A172 (cell line): ENCODE data around the gene SENP5. TPM values are rescaled to one million over a fixed set of nuclear protein-coding genes. Genes with fewer than 3 reads are reported as not detected.

ENCODE experiments used
- DNase-seq: peaks from one replicate; pipeline ENCODE4 v3.0.0-alpha.2; 2015; ENCODE audit warnings: low spot score
- total RNA-seq: library from RNA; depleted of rRNA; stranded (reverse); fragments of >200 nt; shearing (Covaris generic); gene quantifications from 2 replicates; pipeline ENCODE4 v1.2.3, GENCODE V29; 2014; rRNA removed

The SENP5 gene
- total RNA-seq, 1 experiment from 2014 or later: 60.6 TPM

DNA sequence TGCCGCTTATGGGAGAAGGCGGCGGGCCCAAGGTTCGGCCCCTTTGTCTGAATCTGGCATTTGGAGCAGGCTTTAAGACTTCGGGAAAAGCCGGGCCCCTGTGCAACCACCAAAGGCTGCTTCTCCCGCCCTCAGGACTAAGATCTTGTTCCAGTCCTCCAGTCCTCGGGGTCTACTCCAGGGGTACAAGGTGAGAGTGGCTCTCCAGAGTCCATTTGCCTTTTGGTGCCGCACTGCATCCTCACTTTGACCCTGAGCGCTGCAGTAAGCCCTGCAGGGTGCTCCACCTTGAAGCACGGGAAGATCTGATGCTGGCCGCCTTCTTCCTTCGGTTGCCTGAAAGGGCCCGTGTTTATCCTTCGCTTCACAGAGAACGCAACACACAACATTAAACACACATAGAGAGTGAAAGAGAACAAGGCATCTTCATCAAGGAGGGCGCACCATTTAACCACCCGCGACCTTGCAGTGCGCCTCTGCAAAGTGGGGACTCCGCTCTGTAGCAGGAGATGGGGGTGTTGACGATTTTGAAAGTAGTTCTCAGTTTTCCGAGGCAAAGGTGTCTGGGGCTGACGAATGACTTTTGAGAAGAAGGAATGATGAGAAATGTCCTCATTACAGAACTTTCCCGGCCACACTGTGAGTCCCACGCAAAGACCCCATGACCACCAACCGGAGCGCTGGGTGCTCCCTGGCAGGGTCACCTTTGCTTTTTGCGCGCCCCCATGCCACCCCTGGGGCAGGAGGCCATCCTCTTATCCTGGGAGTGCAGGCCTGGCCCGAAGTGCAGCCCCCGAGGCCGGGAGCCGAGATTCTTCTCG is 99.9 kb downstream of the SENP5 start:
- no peak for DNase-seq

GRCh38 chr3:196968233-196969133 is 100.8 kb downstream of the SENP5 start, which contains the start of gene PIGZ:
TSS of gene PIGZ (minus strand) at chr3:196968833. CDS start at chr3:196952031, 16,802 bp downstream.
- DNase-seq: no peak

GRCh38 chr3:196969134-196969659 is 101.5 kb downstream of the SENP5 start:
- DNase-seq: no peak

- DNase-seq: no peak
Measured at GRCh38 chr3:196969660-196970546, 102.2 kb downstream of the SENP5 start.

DNA sequence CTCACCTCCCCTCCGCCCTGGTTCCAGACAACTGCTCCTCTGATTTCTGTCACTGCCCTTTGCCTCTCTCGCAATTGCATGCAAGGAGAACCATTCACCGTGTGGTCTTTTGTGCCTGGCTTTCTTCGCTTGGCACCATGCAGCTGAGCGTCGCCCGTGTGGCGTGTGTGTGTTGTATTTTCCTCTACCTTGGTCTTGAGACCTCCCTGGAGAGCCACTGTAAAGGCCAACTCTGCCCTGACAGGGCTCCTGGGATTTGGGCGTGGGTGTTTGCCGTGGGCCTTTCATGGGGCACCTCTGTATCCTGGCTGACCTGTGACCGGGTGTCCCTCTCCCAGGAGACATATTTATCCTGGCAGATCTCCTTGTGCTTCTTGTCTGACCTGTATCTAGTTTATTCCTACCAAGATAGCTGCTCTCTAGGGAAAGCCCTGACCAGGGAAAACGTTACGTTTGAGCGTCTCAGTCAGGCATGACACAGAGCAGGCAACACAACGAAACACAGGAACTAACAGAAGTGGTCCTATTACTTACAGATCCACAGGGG is 102.9 kb downstream of the SENP5 start:
- DNase-seq: no peak

DNA sequence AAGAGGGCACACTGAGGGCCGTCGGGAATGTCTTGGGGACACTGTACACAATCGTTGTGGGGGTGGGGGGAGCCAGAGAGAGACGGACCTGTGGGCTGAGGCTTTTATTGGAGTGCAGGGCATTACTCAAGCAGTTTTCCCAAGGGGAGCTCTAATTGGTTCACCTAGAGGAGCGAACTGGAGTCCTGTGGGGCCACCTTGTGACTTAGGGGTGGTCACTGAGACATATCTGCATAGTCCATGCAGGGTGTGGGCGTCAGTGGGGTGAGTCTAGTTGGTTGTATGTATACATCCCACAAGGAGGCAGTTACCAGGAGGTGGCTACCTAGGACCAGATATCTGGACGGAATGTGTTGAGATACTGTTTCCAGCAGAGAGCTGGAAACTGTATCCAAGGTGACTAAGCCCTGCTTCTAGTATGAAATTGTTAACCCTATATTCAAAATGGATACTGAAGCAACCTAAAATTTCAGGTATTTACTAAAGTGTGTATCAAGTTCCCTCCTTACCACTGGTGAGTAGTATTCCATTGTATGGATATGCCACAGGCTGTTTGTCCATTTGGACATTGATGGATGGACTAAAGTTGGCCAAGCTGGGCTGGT is 103.5 kb downstream of the SENP5 start:
- no peak for DNase-seq

DNA sequence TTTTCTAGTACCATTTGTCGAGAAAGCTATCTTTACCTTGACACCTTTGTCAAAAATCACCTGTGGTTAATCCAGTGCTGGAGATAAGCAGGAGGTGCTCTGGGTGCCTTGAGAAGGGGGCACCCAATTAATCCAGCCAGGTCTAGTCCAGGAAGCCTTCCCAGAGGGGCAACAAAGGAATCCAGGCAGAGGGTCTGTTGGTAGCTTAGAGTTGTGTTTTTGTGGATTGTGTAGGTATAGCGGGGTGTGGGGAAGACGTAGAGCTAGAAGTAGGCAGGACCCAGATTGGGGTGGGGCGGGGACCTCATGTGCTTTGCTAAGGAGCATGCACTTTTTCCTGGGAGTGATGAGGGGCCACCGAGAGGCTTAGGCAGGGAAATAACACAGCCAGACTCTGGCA is 106.9 kb downstream of the SENP5 start:
- no peak for DNase-seq

- DNase-seq: no peak
Measured at GRCh38 chr3:196975349-196975748, 107.6 kb downstream of the SENP5 start.

- no peak for DNase-seq
Measured at GRCh38 chr3:196976941-196977340, 109.2 kb downstream of the SENP5 start.

DNA sequence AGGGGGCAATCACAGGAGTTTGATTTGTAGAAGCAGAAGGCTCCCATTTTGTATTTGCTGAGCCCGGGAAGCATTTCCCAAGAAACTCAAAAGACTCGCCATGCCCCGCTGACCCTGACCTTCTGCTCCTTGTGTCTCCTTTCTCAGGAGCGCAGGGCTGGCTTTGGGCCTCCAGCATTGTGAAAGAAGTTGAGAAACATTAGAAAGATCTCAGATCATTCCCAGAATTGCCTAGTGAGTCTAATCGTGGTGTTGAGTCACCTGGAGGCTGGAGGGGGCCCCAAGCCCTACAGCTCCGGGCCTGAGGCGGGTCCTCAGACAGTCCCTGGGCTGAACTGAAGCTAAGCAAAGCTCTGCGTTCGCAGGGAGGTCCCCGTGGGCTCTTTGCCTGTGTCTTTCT is 111.8 kb downstream of the SENP5 start:
- no peak for DNase-seq

GRCh38 chr3:196981657-196982056 is 113.9 kb downstream of the SENP5 start:
- DNase-seq: no peak

GRCh38 chr3:196983186-196983585 is 115.5 kb downstream of the SENP5 start:
- no peak for DNase-seq

Other genes with a start within 250 kb of the SENP5 start
- not detected in 2 replicates for gene NRROS, start 228.2 kb upstream of the SENP5 start, total RNA-seq
- 9.7 and 13.8 TPM in 2 replicates for gene CEP19, start 155.7 kb upstream of the SENP5 start, total RNA-seq
- gene PIGX, start 155.5 kb upstream of the SENP5 start, total RNA-seq: 66.8 and 70.2 TPM in 2 replicates
- 46.0 and 54.0 TPM in 2 replicates for gene PAK2, start 128.1 kb upstream of the SENP5 start, total RNA-seq
- gene NCBP2, start 74.6 kb downstream of the SENP5 start, total RNA-seq: 90.6 and 107 TPM in 2 replicates
- 0.59 and 3.2 TPM in 2 replicates for gene PIGZ, start 100.9 kb downstream of the SENP5 start, total RNA-seq
- gene MELTF, start 161.9 kb downstream of the SENP5 start, total RNA-seq: 57.4 and 67.1 TPM in 2 replicates